Embryonic facial prominence (tissue), 1 donor: ENCODE measurements around the gene TACC3.

ENCODE experiments used
- DNase-seq: peaks from one replicate; pipeline ENCODE4 v3.0.0-alpha.2; 2016; ENCODE audit errors: extremely low spot score

The TACC3 gene

DNA sequence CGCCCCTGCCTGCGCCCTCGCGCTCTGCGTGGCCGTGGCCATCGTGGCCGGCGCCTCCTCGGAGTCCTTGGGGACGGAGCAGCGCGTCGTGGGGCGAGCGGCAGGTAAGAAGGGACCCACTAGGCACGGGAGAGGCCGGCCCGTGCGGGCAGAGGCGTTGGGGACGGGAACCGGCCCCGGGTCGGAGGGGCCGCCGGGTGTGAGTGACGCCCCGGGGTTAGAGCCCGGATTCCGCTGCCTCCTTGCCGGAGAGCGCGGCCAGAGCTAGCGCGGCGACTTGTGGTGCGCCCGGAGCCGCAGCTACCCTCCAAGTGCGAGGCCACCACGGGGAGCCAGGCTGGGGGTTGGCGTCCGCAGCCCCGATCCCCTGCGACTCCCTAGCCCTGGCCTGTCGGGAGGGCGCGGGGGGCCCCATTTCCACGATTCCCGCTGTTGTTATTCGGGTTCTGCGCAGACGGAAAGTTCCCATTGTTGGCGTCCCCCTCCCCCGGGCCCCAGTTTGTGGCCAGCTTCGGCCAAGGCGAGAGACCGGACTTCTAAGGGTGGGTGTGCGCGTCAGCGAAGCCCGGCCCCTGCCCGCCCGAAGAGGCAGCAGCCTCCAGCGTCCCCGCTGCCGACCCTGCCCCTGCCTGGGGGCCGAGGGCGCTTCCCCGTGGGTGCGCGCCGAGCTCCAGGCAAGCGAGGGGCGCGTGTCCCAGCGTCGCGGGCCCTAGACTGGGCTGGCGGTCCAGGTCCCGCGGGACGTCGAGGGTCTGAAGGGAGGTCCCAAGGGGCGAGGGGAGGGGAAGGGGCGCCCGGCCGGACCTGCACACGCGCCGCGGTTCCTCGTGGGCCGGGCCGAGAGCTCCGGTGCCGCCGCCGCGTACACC is 72.9 kb downstream of the TACC3 start:
- no peak for DNase-seq
